Progenitor cell of endocrine pancreas (in vitro differentiated cells): Measurements from ENCODE around the gene C7orf57. TPM values are rescaled to one million over a fixed set of nuclear protein-coding genes. Genes with fewer than 3 reads are reported as not detected.

Experiments used
- DNase-seq: peaks from one replicate; pipeline ENCODE4 v3.0.0; 2021; ENCODE audit warnings: low spot score; ENCODE audit not compliant: unreplicated experiment
- H3K27ac Mint-ChIP-seq: 2 replicates; pipeline ENCODE4 v1.8.0; 2021; ENCODE audit warnings: mild to moderate bottlenecking, moderate library complexity, mixed read lengths
- H3K27me3 Mint-ChIP-seq: 2 replicates; pipeline ENCODE4 v1.8.0; 2021; ENCODE audit warnings: mixed read lengths
- H3K36me3 Mint-ChIP-seq: 2 replicates; pipeline ENCODE4 v1.8.0; 2022; ENCODE audit warnings: mixed read lengths; ENCODE audit not compliant: insufficient read depth
- H3K4me1 Mint-ChIP-seq: 2 replicates; pipeline ENCODE4 v1.8.0; 2021; ENCODE audit warnings: low read depth, mixed read lengths
- H3K4me3 Mint-ChIP-seq: 2 replicates; pipeline ENCODE4 v1.8.0; 2021; ENCODE audit warnings: low read depth, mild to moderate bottlenecking, moderate library complexity, mixed read lengths
- H3K9me3 Mint-ChIP-seq: 2 replicates; pipeline ENCODE4 v1.8.0; 2021; ENCODE audit warnings: low read depth, mixed read lengths
- CTCF ChIP-seq: fragments of 200-600 bp; sonication (generic); IDR thresholded peaks from one replicate; pipeline ENCODE4 v1.5.0; 2021; ENCODE audit warnings: antibody characterized with exemption, mild to moderate bottlenecking; ENCODE audit not compliant: unreplicated experiment
- total RNA-seq: library from RNA; stranded (reverse); gene quantifications from 2 replicates; pipeline ENCODE4 v1.2.1, GENCODE V29; 2021

Gene C7orf57
- total RNA-seq, 1 donor from 2014 or later: not detected

DNA sequence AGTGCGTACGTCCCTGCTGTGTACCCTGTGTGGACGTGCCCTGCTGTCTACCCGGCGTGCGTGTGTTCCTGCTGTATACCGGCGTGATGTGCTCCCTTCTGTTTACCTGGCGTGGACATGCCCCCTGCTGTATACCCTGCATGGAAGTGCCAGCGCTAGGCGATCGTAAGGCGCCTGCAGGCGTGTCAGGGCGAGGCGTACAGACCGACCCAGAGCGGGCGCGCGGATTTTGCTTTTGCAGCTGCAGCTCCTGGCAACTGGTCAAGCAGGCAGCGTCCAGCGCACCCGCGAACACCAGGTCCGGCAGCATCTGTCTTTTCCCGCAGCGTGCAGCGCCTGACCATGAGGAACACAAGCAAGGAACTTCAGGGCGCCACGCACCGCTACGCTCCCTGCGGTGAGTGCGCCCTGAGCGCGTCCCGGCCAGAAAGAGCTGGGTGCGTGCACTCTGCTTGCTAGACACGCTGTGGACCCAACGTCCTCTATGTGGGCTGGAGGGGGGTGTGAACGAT is 680 bp downstream of the C7orf57 start:
- peaks cover 55% of the 10 kb centered on the region for H3K27me3 Mint-ChIP-seq
- peaks cover 5% of the 10 kb centered on the region for H3K4me1 Mint-ChIP-seq
- H3K27ac Mint-ChIP-seq: no peak overlapping the region
- no peaks in the 10 kb centered on the region for H3K36me3 Mint-ChIP-seq
- H3K9me3 Mint-ChIP-seq: no peaks in the 10 kb centered on the region
- peak; percentile 19 for DNase-seq
- peak overlapping the region; percentile 76 for H3K4me3 Mint-ChIP-seq
- TF ChIP-seq CTCF: no peak

DNA sequence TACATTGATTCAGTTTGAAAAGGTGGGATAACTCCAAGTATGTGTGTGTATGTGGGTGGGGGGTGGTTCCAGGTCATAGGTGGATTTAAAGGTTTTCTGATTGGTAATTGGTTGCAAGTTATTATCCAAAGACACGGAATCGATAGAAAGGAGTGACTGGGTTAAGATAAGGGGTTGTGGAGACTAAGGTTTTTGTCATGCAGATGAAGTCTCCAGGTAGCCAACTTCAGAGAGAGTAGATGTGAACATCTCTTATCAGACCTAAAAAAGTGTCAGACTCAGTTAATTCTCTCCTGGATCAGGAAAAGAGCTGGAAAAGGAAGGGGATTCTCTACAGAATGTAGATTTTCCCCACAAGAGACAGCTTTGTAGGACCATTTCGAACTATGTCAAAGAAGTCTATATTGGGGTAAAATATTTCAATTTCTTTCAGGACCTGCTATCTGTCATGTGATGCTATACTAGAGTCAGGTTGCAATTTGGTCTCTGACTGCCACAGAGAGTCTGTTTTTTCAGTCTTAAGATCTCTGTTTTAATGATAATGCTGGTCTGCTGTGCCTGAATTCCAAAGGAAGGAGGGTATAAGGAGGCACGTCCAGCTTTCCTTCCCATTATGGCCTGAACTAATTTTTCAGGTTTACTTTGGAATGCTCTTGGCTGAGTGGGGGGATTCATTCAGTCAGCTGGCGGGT is 3.6 kb downstream of the C7orf57 start:
- Mint-ChIP-seq H3K4me1 (peaks cover 5% of the 10 kb centered on the region), H3K4me3 (no peak overlapping the region), H3K27me3 (peaks cover 39% of the 10 kb centered on the region), H3K27ac (no peak overlapping the region), H3K9me3 (no peaks in the 10 kb centered on the region), H3K36me3 (no peaks in the 10 kb centered on the region)
- DNase-seq: no peak
- no peak for TF ChIP-seq CTCF

GRCh38 chr7:48040944-48041652 is 5.8 kb downstream of the C7orf57 start:
- H3K9me3 Mint-ChIP-seq: no peaks in the 10 kb centered on the region
- H3K27ac Mint-ChIP-seq: no peak overlapping the region
- peaks cover 34% of the 10 kb centered on the region for H3K27me3 Mint-ChIP-seq
- no peak for TF ChIP-seq CTCF
- peaks cover 2% of the 10 kb centered on the region for H3K4me1 Mint-ChIP-seq
- H3K36me3 Mint-ChIP-seq: no peaks in the 10 kb centered on the region
- no peak overlapping the region for H3K4me3 Mint-ChIP-seq
- no peak for DNase-seq

- peaks cover 34% of the 10 kb centered on the region for H3K27me3 Mint-ChIP-seq
- no peak for TF ChIP-seq CTCF
- DNase-seq: no peak
- H3K9me3 Mint-ChIP-seq: no peaks in the 10 kb centered on the region
- H3K36me3 Mint-ChIP-seq: no peaks in the 10 kb centered on the region
- H3K4me3 Mint-ChIP-seq: no peak overlapping the region
- no peak overlapping the region for H3K27ac Mint-ChIP-seq
- H3K4me1 Mint-ChIP-seq: no peaks in the 10 kb centered on the region
Measured at GRCh38 chr7:48041653-48041970, 6.3 kb downstream of the C7orf57 start.

GRCh38 chr7:48042216-48042615 is 6.9 kb downstream of the C7orf57 start:
- no peak for TF ChIP-seq CTCF
- no peak for DNase-seq
- H3K36me3 Mint-ChIP-seq: no peaks in the 10 kb centered on the region
- no peaks in the 10 kb centered on the region for H3K4me1 Mint-ChIP-seq
- peaks cover 28% of the 10 kb centered on the region for H3K27me3 Mint-ChIP-seq
- H3K4me3 Mint-ChIP-seq: no peak overlapping the region
- no peak overlapping the region for H3K27ac Mint-ChIP-seq
- no peaks in the 10 kb centered on the region for H3K9me3 Mint-ChIP-seq
